Measurements from ENCODE around the gene RUNX3.
"Not testable (repeated sequence)": the region's sequence is repeated elsewhere in the genome, so short reads cannot be mapped to it uniquely, and the experiment has no call there.

RUNX3 gene

DNA sequence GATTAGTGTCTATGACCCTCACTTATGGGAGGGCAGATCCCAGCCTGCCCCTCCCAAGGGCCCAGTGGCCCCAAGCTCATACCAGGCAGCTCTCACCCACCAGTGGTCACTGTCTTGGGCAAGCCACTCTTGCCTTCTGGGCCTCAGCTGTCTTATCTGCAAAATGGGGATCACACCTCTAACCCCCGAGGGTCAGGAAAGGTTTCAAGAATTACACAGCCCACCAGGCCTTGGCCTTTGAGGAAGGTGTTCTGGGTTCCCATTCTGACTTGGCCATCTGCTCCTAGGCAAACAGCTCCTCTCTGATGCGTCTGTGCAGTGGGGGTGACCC, 16.8 kb downstream of the RUNX3 start:
- no peak for DNase-seq (ENCODE audit: low read depth)

DNA sequence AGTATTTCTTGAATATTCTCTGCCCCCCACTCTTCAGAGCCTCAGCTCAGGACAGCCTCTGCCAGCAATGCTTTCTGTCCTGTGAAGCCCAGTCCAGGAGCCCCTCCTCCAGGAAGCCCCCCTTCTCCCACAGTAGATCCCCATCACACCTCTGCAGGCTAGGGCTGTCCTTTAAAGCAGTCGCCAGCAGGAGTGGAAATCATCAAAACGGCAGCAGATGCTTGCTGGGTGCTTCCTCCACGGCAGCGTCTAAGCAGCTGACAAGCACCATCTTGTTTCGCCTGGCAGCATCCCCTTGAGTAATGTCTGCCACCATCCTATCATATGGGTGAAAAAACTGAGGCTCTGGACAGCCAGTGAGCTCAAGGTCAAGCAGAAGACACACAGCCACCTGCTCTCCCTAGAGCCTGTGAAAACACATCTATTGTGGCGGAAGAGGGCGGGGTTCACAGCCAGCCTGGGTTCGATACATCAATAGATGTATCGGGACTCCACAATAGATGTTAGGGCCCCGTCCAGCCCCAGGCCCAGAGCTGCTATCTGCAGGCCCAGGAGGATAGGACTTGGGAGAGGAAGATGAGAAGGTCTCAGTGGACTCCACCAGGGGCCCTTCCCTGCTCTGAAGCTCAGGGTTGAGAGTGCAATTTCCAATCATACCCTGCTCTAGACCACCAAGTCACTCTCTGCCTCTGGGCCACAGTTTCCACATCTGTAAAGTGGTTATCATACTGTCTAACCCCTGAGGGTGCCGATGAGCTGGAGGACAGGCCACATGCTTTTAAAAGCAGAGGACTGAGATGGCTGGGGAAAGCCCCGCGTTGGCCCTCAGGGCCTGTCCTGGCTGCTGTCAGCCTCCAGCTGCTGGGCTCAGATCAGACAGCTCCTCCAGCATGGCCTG, 17.5 kb downstream of the RUNX3 start:
- DNase-seq (ENCODE audit: low read depth), result no peak

DNA sequence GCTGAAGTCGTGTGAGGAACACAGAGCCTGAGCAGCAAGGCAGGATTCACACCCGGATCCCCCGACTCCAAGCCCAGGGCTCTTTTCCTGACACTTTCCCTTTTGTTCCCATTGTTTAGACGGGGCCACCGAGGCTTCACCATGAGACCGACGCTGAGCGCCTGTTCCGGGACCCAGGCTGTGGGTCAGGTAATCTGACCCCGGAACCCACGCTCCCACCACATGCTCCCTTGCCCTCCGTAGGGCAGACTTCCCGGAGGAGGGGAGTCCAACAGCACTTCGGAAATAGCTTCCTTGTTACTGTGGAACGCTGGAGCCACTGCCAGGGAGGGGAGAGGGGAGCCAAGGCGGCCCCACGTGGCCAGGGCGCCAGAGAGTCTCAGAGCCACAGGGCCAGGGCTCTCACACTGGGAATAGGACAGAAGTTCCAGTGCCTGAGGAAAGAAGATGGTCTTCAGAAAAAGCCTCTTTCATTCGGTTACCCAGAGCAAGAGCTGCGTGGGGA, 18.4 kb downstream of the RUNX3 start:
- no peak for DNase-seq (ENCODE audit: low read depth)

DNA sequence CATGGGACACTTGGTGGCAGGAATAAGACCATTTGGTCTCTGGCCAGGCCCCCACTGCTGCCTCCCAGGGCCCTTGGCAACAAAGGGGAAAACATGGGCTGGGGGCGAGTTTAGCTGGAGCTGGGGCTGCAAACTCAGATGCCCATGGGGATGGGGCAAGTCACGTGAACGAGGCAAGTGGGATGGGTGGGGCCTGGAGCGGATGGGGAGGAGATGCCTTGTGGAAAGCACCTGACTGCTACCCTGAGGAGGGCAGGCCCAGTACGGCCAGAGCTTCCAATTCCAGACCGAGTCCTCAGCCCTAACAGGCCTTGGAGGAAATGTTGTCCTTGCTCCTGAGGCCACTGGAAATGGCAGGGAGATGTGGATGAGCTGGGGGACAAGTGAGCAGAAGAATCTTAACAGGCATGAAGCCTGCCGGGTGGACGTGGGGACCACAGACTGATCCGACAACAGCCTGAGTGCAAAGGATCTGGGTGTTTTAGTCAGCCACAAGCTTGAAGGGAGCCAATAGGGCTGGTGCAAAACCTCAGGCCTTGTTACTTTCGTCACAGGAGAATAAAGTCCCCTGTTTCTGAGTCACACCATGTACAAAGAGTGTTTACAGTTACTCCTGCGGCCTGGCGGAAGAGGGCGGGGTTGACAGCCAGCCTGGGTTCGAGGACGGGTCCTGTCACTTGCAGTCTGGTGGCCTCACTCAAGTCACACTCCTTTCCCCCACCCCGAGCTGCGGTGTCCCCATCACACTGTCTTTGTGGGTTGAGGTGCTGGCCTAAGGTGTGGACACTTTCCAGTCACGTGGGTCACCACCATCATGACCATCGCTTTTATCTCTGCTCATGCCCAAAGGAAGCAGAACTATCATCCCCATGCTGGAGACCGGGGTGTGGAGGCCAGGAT, 19.1 kb downstream of the RUNX3 start:
- no peak for DNase-seq (ENCODE audit: low read depth)

DNA sequence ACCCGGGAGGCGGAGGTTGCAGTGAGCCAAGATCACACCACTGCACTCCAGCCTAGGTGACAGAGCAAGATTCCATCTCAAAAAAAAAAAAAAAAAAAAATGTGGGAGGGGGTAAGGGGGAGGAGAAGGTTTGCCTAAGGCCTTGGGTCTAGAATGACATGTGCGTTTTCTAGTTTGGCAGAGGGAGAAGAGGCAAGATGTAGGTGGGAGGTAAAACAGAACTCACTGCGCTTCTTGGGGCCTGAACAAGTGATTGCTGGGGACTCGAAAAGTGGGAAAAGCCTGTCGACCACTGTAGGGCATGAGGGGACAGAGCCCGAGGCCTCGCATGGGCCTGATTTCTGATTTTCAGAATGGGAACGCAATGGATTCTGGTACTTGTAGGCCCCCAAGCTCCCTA, 19.9 kb downstream of the RUNX3 start:
- no peak for DNase-seq (ENCODE audit: low read depth)

DNA sequence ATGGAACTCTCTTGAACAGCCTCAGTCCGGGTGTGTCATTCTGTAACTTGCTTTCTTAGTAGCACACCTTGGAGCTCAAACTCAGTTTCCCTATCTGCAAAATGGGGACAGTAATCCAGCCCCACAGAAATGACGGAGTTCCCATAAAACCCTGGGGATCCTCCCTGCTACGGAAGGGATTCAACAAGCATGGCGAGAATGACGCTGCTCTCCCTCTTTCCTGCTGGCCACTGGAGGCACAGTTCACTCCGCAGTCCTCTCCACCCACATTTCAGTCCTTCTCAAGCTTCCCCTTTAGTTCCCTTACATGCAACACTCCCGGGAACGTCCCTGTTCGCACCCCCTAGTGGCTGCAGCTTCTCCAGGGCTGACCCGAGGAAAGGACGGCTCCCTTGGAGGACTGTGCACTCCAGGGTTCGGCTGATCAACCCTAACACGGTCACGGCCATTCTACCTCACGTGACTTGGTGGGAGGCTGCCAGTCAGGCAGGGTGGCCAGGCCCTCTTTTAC, 20.6 kb downstream of the RUNX3 start:
- DNase-seq (ENCODE audit: low read depth), result no peak

DNA sequence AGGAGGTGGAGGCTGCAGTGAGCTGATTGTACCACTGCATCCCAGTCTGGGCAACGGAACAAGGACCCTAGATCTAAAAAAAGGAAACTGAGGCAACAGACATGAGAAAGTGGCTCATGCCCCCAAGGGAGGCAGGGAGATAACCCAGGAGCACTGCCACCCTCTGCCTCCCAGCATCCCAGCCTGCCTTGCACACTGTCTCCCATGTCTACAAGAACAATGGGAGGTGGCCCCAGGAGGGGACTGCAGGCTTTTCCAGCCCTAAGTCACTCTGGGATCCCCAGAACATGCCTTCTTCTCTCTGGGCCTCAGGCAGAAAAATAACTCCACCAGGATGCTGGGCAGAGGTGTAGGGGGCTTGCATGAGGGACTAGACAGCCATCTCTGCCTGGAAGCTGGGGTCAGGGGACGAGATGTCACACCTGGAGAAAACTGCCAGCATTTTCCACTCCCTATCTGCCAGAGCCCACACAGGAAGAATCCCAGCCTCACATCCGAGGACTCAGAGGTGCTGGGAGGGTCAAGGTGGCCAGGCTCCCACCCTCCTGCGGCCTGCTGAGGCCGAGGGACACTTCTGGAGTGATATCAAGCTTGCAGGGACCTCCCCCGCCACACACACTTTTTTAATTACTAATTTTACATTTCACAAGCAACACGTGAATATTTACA, 21.4 kb downstream of the RUNX3 start:
- DNase-seq (ENCODE audit: low read depth), result no peak

DNA sequence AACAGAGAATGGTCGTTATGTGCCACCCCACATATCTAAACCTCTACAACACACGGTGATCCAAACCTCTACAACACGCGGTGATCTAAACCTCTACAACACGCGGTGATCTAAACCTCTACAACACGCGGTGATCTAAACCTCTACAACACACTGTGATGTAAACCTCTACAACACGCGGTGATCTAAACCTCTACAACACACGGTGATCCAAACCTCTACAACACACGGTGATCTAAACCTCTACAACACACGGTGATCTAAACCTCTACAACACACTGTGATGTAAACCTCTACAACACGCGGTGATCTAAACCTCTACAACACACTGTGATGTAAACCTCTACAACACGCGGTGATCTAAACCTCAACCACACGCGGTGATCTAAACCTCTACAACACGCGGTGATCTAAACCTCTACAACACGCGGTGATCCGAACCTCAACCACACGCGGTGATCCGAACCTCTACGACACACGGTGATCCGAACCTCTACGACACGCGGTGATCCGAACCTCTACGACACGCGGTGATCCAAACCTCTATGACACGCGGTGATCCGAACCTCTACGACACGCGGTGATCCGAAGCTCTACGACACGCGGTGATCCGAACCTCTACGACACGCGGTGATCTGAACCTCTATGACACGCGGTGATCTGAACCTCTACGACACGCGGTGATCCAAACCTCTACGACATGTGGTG, 22.3 kb downstream of the RUNX3 start:
- DNase-seq (ENCODE audit: low read depth), result not testable (repeated sequence)

DNA sequence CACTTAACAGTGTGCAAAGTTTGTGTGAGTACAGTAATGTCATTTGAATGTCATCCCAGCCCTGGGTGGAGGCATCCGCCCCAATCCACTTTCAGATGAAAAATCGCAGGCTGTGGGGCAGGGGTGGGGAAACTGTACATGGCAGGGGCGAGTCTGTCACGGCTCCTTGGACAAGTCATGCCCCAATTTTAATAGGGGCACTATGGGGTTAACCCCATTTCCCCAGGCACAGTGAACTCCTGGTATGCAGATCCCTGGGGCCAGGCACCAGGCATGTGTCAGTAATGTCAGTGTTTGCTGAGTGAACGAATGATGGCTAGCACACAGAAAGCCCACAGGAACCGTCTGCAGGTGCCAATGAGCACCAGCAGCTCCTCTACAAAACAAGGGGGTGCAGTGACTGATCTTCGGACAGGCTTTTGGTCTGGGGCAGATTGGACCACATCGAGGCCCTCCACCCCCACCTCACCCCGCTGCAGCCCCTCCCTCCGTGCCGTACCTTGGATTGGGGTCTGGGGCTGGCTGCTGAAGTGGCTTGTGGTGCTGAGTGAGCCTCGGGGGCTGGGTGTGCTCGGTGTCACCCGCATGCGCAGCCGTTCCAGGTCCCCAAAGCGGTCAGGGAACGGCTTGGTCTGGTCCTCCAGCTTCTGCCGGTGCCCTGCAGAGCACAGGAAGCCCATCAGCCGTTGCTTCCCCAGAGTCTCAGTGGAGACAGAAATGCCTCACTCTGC, 23.2 kb downstream of the RUNX3 start:
- no peak for DNase-seq (ENCODE audit: low read depth)

DNA sequence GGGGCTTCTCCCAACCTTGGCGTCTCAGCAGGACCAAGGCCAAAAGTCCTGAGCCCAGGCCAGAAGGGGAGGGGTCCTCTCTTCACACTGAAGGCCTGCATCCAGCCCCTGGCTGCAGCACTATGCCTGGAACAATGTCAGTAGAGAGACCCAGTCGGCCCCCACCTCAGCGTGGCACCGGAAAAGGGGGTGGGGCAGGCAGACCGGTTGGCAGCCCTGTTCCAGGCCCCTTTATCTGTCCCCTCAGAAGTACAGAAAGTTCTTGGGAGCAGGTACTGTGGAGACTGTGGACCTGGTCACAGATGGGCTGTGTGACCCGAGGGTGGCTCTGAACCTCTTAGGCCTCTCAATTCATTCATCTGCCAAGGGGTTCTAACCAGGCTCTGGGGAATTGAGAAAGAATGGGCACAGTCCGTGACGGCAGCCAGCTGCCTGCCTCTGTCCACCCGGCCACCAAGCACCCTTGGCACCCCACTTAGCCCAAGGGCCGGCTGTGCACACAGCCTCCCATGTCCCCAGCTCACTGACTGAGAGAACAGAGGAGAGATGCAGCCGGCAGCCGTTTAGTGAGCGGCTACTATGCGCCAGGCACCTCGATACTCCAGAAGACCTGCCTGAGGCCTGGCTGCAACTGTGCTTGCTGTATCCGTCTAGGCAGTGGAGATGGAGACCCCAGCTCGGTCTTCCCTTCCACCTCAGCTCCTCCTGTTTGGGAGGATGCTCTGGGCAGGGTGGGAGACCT, 23.9 kb downstream of the RUNX3 start:
- no peak for DNase-seq (ENCODE audit: low read depth)

DNA sequence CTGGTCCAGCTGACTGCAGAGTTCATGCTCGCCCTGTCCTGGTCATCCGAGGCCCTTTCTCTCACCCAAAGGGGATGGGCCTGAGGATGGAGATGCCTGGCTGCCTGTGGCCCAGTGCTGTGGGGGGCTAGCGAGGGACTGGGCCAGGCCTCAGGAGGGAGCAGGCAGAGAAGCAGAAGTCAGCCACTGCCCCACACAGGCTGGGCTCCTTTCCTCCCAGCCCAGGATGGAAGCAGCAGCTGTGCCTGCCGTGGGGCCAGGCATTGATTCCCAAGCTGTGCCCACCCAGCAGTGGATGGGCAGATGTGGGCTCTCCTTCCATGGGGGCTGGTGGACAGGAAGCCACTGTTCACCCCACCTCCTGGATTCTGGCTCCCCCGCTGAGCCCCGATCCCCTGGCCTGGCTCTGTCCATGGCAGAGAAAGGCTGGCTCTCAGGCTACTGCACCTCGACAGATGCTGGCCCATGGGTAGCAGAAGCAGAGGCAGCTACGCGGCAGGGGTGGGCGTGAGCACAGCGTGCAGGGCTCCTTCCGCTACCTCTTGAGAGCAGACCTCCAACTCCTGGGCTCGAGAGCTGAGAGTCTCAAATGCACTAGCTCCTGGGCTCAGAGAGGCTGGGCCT, 24.6 kb downstream of the RUNX3 start:
- DNase-seq (ENCODE audit: low read depth), result no peak

DNA sequence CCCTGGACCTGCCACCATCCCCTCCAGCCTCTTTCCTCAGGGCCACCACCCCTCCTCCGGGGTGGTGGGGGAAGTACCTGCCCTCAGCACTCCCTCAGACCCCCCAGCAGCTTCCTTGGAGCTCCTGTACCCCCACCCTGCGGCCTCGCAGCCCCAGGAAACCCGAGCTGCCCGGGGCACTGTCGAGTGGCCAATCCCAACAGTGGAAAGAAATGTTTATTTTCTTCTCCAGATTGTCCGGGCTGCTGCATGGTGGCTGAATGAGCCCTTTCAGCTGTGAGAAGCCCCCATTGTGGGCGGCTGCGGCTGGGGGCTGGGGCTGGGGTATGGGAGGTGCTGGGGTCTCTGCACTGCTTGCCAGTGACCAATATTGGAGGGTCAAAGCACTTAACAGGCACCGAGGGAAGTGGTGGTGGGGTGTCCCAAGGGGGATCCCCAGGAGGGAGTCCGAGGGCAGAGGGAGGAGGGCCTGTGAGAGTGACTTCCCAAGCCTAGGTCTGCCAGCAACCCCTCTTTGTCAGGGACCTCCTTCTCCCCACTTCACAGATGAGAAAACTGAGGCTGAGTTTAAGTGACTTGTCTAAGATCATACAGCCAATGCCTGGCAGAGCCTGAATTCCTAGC, 25.2 kb downstream of the RUNX3 start:
- no peak for DNase-seq (ENCODE audit: low read depth)

DNA sequence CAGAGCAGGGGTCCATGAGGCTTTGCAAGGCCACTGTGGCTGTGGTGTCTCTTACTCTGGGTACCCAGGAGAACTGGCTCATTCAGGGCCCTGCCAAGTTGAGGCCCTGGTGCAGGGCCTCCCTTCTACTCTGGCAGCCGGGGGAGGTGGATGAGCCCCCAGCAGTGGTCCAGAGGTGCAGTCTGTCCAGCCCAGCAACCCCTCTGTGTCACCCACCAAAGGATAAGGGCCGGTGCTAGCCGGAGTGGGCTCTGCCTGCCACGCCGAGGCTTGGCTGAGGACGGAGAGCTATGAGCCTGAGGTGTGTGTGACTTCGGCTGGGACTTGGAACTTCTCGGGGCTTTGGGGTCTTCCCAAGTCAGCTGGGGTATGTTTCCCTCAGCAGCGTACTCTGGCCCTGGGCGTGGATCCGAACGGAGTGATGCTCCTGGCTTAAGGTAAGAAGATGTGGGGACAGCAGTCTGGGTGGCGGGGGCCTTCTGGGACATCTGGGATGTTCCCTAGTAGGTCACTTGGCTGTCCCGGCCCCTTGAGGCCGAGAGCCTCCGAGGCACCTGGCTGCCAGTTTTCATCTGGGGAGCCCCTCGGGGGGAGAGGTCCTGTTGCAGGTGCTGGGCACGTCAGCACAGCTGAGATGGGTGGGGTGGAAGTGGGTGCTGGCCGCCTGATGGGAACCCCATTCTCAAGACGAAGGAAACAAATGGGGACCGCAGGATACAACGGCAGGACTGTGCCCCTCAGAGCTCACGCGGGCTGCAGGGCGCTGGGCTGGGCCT, 25.9 kb downstream of the RUNX3 start:
- no peak for DNase-seq (ENCODE audit: low read depth)

DNA sequence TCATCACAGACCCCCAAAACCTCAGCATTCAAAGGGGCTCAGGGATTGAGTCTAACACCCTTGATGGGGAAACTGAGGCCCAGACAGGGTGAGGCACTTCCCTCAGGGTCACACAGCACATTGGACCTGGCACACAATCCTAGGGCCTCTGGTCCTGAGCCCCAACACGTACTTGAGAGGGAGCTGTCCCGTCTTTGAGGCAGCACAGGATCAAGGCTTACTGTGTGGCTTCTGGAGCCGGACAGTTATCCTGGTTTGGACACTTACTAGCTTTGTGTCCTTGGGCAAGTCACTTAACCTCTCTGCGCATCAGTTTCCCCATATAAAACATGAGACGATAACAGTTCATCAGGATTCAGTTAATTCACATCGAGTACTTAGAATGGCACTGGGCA, 26.5 kb downstream of the RUNX3 start:
- no peak for DNase-seq (ENCODE audit: low read depth)

DNA sequence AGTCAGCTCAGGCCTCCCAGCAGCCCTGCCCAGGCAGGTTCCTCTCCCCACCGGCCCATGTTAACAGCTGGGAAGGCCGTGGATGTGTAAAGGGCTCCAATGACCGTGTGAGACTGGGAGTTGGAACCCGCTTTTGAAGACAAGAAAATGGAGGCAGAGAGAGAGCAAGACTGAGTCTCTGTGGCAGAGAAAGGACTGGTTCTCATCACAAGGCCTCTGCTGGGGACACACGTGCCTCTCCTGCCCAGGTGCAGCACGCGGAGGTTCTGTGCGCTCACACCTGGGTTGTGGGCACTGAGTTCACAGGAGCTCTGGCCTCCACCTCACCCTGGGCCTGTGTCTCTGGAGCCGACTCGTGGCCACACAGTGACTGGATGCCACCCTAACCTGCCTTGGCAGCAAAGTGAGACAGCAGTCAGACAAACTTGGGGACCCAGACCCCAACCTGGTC, 27.0 kb downstream of the RUNX3 start:
- DNase-seq (ENCODE audit: low read depth), result no peak

DNA sequence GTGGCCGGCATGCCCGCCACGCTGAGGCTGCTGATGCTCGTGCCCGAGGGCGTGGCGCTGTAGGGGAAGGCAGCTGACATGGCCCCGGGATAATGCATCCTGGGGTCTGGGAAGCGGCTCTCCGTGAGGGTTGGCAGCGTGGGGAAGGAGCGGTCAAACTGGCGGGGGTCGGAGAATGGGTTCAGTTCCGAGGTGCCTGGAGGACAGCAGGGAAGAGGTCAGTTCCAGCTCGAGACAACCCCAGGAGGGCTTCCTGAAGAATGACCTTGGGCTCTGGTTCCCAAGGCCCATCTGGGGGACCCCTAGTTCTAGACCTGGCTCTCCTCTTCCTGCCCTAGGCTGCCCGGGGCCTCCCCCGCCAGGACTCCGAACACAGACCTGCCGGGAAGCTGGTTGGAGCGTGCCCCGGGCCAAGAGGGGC, 27.6 kb downstream of the RUNX3 start:
- no peak for DNase-seq (ENCODE audit: low read depth)

DNA sequence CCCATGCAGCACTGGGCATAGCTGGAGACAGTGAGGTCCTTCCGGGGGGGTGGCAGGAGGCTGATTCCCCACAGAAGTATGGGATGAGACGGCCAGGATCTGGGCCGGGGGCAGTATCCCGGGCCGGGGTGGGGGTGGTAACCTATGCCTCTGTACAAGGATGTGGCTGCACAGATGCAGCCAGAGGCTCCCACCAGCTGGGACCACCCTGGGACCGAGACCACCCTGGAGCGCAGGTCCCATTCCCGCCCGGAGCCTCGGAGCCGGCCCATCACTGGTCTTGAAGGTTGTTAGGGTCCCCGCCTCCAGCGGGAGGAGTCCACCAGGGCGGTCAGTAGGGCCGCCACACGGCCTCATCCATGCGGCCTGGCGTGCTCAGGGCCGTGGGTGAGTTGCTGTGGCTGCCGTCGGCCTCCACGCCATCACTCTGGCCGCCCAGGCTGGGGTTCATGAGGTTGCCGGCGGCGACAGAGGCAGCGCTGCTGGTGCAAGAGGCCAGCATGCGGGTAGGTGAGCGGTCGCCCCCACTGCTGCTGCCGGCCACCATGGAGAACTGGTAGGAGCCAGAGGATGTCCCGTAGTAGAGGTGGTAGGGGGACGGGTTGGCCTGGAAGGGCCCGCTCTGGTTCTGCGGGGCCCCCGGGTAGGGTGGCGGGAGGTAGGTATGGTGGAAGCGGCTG, 28.1 kb downstream of the RUNX3 start:
- DNase-seq (ENCODE audit: low read depth), result no peak
